GOT3 (cell line): Measurements from ENCODE around the gene FHIT.
"Not testable (repeated sequence)": the region's sequence is repeated elsewhere in the genome, so short reads cannot be mapped to it uniquely, and the experiment has no call there.

Source experiments
- DNase-seq: peaks from one replicate; lab custom pipeline; 2025; ENCODE audit warnings: mixed read lengths; lab: John Stamatoyannopoulos, UW

The FHIT gene

GRCh38 chr3:60703956-60704736 is 547.1 kb downstream of the FHIT start:
- no peak for DNase-seq

DNA sequence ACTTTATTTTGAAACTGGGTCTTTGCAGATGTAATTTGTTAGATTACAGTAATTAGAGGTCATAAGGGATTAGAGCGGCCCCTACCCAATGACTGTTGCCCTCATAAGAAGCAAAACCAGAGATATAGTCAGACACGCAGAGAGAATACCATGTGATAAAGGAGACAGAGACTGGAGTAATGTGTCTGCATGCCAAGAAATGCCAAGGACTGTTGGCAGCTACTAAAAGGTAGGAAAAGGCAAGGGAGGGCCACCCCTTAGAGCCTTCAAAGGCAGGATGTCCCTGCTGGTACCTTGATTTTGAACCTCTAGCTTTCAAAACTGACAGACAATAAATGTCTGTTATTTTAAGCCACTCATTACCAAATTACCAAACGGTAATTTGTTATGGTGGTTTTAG is 548.2 kb downstream of the FHIT start:
- DNase-seq = no peak

DNA sequence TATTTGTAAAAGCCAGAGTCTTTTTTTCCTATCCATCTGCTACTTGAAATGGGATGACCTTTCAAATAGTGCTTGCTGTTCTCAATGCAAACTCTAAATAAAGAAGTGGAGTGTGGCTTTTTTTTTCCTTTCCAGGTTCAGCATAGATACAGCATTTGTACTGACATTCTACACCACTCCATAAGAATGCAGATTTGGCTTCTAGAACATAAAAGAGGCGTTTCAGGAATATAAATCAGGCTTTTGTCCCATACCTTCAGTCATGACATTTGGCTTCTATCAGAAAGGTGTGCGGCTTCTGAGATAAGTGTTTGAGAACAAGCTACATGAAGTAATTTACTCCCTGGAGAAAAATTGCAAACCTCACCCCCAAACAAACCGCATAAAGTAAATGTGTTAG is 553.1 kb downstream of the FHIT start:
- no peak for DNase-seq

DNA sequence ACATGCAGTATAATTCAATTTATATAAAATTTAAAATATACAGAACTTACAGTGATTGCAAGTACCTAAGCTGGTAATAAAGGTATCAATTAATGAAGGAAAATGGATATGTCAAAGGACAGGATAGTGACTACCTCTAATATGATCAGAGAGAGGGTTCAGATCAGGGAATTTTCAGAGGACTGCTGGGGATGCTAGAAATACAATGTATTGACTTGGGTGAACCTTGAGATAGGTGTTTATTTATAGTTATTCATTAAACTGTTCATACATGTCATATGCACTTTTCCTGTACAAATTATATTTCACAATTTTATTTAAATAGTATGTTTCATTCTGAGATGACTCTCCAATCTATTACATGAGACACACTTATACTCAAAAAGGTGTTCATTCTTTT is 554.1 kb downstream of the FHIT start:
- DNase-seq = no peak

DNA sequence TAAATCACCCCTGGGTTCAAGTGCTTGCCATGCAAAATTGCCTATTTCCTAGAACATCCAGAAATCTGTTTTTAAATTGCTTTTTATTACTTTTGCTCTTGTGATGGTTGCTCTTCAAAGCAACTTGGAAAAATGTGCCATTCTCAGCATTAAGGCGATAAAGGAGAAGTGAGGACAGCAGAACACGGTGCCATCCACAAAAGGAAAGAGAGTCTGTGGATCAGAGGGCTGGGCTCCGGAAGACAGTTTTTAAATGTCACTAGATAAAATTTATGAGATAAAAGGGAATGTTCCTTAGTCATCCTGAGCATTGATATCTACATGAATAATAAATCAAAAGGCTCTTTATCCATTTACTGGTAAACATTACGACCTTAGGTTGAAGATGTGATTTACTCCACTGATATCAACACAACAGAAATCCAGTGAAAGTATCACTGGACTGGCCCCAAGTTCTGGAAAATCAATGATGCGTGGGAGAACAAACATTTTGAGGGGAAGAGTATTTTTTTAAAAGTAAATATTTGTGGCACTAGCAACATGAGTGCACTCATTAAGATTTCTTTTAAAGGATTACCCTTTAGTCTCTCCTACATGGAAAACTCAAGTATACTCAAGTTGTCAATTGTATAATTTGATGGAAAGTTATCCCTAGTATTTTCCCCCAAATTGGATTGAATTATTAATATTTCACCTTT is 554.7 kb downstream of the FHIT start:
- DNase-seq = no peak

GRCh38 chr3:60675424-60675823 is 575.8 kb downstream of the FHIT start:
- DNase-seq = no peak

- DNase-seq = no peak
Observed at GRCh38 chr3:60674870-60675269, 576.4 kb downstream of the FHIT start.

DNA sequence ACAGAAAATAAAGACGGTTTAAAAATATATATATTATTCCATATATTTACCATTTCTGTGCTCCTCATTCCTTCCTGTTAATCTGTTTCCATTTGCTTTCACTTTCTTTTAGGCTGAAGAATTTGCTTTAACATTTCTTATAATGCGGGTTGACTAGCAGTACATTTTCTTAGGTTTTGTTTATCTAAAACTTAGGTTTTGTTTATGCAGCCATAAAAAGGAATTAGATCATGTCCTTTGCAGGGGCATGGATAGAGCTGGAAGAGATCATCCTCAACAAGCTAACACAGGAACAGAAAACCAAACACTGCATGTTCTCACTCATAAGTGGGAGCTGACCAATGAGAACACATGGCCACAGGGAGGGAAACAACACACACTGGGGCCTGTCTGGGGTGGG is 578.1 kb downstream of the FHIT start:
- DNase-seq = no peak

GRCh38 chr3:60672337-60672736 is 578.9 kb downstream of the FHIT start:
- not testable (repeated sequence) for DNase-seq

DNA sequence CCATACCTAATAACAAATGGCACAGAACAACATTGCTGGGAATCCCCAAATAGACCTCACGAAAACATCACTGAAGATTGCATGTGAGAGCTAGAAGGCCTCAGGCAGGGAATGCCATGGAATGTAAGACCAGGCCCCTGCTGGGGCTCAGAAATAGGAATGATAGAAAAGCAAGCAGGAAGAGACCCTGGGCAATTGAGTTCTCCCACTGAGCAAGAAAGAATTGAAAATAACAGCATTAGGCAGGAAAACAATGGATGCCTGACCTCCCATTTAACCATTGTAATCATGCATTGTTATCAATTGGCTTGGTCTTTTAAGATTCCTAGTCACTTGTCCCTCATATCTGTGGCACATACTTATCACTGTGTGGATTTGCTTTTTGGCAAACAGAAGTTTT is 581.6 kb downstream of the FHIT start:
- DNase-seq = no peak

GRCh38 chr3:60660026-60660425 is 591.2 kb downstream of the FHIT start:
- no peak for DNase-seq

- no peak for DNase-seq
Observed at GRCh38 chr3:60659098-60659497, 592.2 kb downstream of the FHIT start.

GRCh38 chr3:60657972-60658371 is 593.3 kb downstream of the FHIT start:
- no peak for DNase-seq

DNA sequence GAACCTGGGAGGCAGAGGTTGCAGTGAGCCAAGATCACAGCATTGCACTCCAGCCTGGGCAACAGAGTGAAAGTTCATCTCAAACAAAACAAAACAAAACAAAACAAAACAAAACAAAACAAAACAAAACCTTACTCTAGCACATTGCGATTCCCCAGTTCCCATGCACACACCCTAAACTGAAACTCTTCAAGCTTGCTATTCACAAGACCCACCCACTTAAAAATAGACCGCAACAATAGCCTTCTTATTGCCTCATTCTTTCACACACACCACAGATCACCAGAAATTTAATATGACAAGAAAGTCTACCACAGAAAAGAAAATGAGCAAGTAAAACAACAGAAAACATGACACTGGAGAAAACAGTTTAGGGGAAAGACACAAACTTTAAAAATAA is 598.4 kb downstream of the FHIT start:
- no peak for DNase-seq

- DNase-seq = no peak
Observed at GRCh38 chr3:60651799-60652198, 599.5 kb downstream of the FHIT start.

GRCh38 chr3:60650171-60650570 is 601.1 kb downstream of the FHIT start:
- DNase-seq = no peak

DNA sequence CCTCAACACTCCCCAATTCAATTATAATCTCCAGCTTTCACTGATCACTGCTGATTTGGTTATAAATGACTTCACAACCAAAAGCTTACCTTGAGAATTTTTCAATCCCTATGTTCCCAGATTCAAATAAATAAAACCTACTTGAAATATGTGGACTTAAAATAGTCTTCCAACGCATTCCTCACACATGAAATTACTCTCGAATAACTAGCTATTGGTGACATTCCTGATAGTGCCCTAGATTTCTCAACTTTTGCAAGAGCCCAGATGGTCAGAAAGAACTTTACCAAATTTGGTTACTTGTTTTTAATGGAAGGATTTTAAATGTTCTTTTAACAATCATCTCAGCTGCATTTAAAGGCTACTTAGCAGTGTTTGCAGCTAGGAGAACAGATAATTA is 605.5 kb downstream of the FHIT start:
- no peak for DNase-seq

DNA sequence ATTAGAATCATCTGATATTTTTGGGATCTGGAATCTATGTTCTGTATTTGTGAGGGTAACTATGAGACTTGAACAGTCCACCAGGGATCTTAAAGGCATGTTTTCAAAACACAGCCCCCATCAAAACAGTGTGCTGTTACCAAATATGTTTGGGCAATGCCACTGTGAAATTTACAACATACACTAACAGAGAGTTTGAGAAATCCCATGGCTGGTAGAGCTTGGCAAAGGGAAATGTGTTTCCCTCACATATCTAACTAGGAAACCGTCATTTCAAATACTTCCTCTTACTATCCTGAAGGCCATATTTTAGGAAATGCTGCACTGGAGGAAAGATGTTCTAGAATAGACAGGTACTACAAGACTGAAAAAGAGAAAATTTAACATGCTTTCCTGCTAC is 607.4 kb downstream of the FHIT start:
- no peak for DNase-seq

DNA sequence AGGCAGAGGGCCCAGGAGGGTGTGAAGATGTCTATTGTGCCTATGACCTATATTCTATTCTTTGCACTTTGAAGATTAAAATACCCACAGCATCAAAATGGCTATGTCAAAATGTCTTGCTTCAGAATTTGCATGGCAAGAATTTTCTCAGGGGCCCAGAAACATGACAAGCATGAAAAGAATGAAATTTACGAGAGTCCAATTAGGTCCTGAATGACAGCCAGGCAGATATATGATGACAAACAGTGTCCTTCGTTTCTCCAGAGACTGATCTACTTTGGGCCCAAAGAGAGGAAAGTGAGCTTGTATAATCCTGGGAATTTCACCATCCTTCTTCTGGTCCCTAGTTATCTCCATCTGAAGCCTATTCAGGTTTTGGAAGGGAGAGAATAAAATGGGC is 609.9 kb downstream of the FHIT start:
- DNase-seq = no peak

GRCh38 chr3:60636846-60637245 is 614.4 kb downstream of the FHIT start:
- DNase-seq = no peak

- no peak for DNase-seq
Observed at GRCh38 chr3:60633644-60634043, 617.6 kb downstream of the FHIT start.

DNA sequence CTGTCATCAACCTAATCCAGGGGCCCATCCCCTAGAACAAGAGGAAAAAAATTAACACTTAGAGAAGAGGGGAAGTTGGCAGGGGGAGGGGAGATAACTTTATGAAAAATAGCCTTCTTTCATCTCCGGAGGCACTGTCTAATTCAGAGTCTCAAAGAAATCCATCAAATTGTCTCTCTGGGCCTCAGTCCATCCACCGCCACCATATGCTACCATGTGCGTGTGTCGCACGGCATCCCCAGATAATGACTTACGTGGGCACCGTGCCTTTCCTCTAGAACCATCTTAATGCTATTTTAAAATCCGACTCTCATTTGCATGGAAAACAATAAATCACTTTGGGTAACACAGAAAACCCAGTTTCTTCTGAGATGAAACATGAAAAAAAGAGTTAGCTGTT is 619.7 kb downstream of the FHIT start:
- no peak for DNase-seq

- no peak for DNase-seq
Observed at GRCh38 chr3:60630953-60631352, 620.3 kb downstream of the FHIT start.

GRCh38 chr3:60629816-60630215 is 621.4 kb downstream of the FHIT start:
- no peak for DNase-seq
